HFFc6 (cell line): ENCODE data around the gene PTPRD. TPM values are rescaled to one million over a fixed set of nuclear protein-coding genes. Genes with fewer than 3 reads are reported as not detected.

Experiments
- DNase-seq: peaks from one replicate; pipeline ENCODE4 v3.0.0-alpha.2; 2018
- H3K27ac Mint-ChIP-seq: 2 replicates; pipeline ENCODE4 v1.8.0; 2020; ENCODE audit warnings: mild to moderate bottlenecking, mixed read lengths
- H3K27me3 Mint-ChIP-seq: 2 replicates; pipeline ENCODE4 v1.8.0; 2021; ENCODE audit warnings: mild to moderate bottlenecking, moderate library complexity, mixed read lengths; ENCODE audit not compliant: insufficient read depth
- H3K36me3 Mint-ChIP-seq: 2 replicates; pipeline ENCODE4 v1.8.0; 2021; ENCODE audit warnings: low read depth, mixed read lengths
- H3K4me1 Mint-ChIP-seq: 2 replicates; pipeline ENCODE4 v1.8.0; 2020; ENCODE audit warnings: low read depth, mixed read lengths
- H3K4me3 Mint-ChIP-seq: 2 replicates; pipeline ENCODE4 v1.8.0; 2020; ENCODE audit warnings: mild to moderate bottlenecking, moderate library complexity, mixed read lengths
- H3K9me3 Mint-ChIP-seq: 2 replicates; pipeline ENCODE4 v1.8.0; 2020; ENCODE audit warnings: mild to moderate bottlenecking, mixed read lengths
- CTCF ChIP-seq: fragments of 200-600 bp; sonication (generic); IDR thresholded peaks from 2 replicates; pipeline ENCODE4 v1.5.0; 2021; ENCODE audit warnings: antibody characterized with exemption, mild to moderate bottlenecking
- total RNA-seq, 6 experiments: library from RNA; stranded (reverse); fragmentation: NEBNext Ultra II Directional; extraction: Animal tissue kit (Norgen Biotek cat#: 25700); gene quantifications; 2 replicates in 1 of 6; 3 replicates in 5 of 6; pipeline ENCODE4 v1.2.3, GENCODE V29; 2021

Gene PTPRD
- total RNA-seq, 6 experiments from 2014 or later = not detected

DNA sequence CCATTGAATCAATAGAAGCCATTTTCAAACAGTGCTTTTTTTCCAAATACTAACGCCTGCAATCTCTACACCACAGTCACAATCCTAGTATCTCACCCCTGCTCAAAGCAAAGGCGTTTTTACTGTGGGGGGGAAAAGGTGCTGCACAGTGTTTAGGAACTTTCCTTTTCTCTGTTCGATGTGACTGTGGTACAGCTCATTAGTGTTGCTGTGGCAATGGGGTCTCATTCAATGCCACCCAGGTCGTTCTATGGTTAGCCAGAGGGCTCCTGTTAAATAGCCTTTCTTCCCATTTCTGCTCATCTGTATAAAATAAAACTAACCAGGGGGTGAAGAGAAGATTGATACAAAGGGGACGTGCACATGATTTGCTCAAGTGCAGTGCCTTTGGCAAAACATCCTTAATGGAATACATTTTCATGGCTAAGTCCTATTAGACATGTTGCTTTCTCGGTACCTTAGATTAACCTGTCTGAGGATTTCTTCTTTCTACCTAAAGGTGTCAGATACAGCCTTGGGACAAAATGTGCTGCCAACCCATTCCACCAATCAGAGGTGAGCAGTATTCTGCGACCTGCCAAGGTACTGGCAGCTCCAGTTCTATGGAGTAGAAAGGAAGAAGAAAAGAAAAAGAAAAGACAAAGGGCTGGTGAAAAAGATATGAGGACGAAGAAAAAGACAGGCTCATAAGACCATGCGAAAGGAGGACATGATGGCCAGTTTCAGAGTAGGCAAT lies 2161.8 kb downstream of the PTPRD start:
- Mint-ChIP-seq H3K27ac (no peak overlapping the region), H3K4me1 (no peaks in the 10 kb centered on the region), H3K9me3 (peaks cover 47% of the 10 kb centered on the region), H3K4me3 (no peak overlapping the region), H3K27me3 (peaks cover 1% of the 10 kb centered on the region), H3K36me3 (no peaks in the 10 kb centered on the region)
- DNase-seq = no peak
- TF ChIP-seq CTCF = no peak

- TF ChIP-seq CTCF = no peak
- no peak for DNase-seq
- no peaks in the 10 kb centered on the region for H3K4me1 Mint-ChIP-seq
- peaks cover 41% of the 10 kb centered on the region for H3K9me3 Mint-ChIP-seq
- H3K27me3 Mint-ChIP-seq = peaks cover 1% of the 10 kb centered on the region
- no peaks in the 10 kb centered on the region for H3K36me3 Mint-ChIP-seq
- no peak overlapping the region for H3K4me3 Mint-ChIP-seq
- no peak overlapping the region for H3K27ac Mint-ChIP-seq
Observed at GRCh38 chr9:8448226-8448625, 2164.6 kb downstream of the PTPRD start.

- Mint-ChIP-seq H3K27ac (no peak overlapping the region), H3K27me3 (peaks cover 1% of the 10 kb centered on the region), H3K9me3 (peaks cover 39% of the 10 kb centered on the region), H3K36me3 (no peaks in the 10 kb centered on the region), H3K4me1 (no peaks in the 10 kb centered on the region), H3K4me3 (no peak overlapping the region)
- DNase-seq = no peak
- no peak for TF ChIP-seq CTCF
Observed at GRCh38 chr9:8447601-8448000, 2165.2 kb downstream of the PTPRD start.

DNA sequence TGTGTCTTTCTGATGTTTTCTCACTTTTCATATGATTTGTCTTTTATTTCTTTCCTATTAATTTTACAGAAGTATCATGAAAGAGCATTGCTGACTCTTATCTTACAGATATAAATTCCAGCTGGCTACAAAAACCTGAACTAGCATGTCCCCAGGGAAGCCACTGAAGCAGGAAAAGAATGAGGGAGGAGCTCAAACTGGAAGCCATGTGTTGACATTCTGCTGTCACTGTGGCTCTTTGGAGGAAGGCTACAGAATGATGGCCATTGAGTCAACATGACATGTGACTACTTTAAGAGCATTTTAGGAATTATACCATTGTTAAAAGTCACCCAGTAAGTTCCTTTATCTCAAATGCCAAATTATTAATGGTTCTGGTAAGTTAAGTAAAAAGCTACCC lies 2174.9 kb downstream of the PTPRD start:
- DNase-seq = no peak
- TF ChIP-seq CTCF = no peak
- H3K4me3 Mint-ChIP-seq = no peak overlapping the region
- peaks cover 45% of the 10 kb centered on the region for H3K9me3 Mint-ChIP-seq
- no peaks in the 10 kb centered on the region for H3K36me3 Mint-ChIP-seq
- no peaks in the 10 kb centered on the region for H3K4me1 Mint-ChIP-seq
- no peak overlapping the region for H3K27ac Mint-ChIP-seq
- H3K27me3 Mint-ChIP-seq = no peaks in the 10 kb centered on the region

DNA sequence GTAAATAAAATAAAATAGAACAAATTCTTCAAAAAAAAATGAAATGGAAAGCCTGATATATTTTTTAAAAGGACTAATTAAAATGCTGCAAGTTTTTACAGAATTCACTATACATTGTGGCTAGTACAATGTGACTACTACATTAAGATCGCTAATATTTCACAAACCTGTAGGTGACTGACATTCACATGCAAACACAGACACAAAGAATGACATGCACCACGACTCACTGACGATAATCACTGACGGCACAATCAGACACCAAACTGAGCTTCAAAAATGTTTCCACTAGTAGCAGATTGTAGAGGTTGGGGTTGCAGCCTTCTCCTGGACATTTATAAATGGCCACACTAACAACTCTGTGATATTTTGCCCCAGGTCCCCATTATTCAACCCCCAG lies 2175.5 kb downstream of the PTPRD start:
- DNase-seq = no peak
- H3K36me3 Mint-ChIP-seq = no peaks in the 10 kb centered on the region
- H3K4me3 Mint-ChIP-seq = no peak overlapping the region
- no peak for TF ChIP-seq CTCF
- peaks cover 40% of the 10 kb centered on the region for H3K9me3 Mint-ChIP-seq
- no peak overlapping the region for H3K27ac Mint-ChIP-seq
- H3K4me1 Mint-ChIP-seq = no peaks in the 10 kb centered on the region
- no peaks in the 10 kb centered on the region for H3K27me3 Mint-ChIP-seq
